IPS DF 4.7 (cell line): ENCODE results near the gene ANO2.
"Not testable (repeated sequence)": the region's sequence is repeated elsewhere in the genome, so short reads cannot be mapped to it uniquely, and the experiment has no call there.

Experiments used
- DNase-seq: peaks from one replicate; pipeline ENCODE4 v3.0.0-alpha.2; 2013; ENCODE audit warnings: low spot score; ENCODE audit errors: extremely low read depth

ANO2 gene

DNA sequence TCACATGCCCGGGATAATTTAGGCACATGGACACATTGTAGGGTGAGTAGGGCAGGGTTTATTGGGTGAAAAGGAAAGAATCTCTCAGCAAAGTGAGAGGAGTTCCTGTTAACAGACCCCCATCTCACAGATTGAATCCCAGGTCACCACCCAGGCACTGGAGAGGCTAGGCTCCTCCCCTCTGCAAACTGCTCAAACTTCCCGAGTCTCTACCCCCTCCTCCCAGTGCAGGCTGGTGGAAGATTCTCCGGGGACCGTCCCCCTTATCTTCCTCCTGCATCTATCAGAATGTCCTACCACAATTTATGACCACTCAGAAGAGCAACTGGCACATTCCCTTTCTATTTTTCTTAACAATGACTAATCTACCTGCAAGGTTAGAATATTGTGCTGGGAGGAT, 387.2 kb downstream of the ANO2 start:
- DNase-seq = no peak

DNA sequence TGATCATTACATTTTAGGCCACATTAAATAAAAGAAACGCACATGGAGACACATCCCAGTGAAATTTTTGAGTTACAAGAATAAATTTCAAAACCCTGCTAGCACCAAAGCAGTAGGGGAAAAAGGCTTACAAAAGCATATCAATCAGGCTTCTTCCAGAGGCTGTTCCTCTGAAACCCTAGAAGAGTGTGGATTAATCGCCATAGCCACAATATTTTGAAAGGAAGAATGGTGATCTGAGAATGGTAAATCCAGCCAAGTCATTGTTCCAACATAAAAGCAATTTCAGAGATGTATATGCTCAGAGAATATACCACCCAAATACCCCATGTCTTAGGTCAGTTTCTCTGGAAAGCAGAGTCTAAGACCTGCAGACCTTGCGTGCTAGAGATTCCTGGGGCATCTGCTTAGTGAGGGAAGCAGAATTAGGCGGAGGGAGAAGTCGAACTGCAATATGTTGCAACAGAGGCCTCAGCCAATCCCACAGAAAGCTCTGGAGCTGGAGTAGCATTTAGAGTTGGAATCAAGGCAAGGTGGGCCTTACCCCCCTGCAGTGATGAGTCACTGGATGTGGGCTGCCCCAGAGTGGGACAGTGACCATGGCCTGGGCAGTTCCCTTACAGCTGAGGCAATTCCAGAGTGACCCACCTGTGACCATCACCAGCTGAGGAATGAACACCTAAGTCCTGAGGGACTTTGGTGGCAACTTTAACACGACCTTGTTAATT, 387.9 kb downstream of the ANO2 start:
- DNase-seq = no peak

GRCh38 chr12:5556033-5556614, 388.9 kb downstream of the ANO2 start:
- DNase-seq = no peak

GRCh38 chr12:5554711-5555110, 390.3 kb downstream of the ANO2 start:
- DNase-seq = no peak

- DNase-seq = no peak
Measured at GRCh38 chr12:5549011-5549410, 396.0 kb downstream of the ANO2 start.

GRCh38 chr12:5548152-5548943, 396.7 kb downstream of the ANO2 start:
- DNase-seq = no peak

- DNase-seq = no peak
Measured at GRCh38 chr12:5546616-5547015, 398.4 kb downstream of the ANO2 start.

DNA sequence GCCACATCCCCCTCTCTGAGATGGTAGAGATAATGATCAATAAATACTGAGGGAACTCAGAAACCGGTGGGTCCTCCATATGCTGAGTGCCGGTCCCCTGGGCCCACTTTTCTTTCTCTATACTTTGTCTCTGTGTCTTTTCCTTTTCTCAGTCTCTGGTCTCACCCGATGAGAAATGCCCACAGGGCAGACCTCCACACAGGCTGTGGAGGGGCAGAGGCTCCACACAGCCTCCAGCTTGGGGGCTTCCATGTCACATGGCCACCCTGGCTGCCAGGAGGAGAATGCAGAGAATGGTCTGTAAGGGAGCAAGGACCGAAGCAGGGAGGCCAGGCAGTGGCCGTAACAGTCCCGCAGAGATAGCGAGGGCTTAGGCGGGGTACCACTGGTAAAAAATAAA, 407.3 kb downstream of the ANO2 start:
- DNase-seq = no peak

DNA sequence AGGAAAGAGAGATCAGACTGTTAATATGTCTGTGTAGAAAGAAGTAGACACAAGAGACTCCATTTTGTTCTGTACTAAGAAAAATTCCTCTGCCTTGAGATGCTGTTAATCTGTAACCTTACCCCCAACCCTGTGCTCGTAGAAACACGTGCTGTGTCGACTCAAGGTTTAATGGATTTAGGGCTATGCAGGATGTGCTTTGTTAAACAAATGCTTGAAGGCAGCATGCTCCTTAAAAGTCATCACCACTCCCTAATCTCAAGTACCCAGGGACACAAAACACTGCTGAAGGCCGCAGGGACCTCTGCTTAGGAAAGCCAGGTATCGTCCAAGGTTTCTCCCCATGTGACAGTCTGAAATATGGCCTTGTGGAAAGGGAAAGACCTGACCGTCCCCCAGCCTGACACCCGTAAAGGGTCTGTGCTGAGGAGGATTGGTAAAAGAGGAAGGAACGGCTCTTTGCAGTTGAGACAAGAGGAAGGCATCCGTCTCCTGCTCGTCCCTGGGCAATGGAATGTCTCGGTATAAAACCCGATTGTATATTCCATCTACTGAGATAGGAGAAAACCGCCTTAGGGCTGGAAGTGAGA, 407.9 kb downstream of the ANO2 start:
- not testable (repeated sequence) for DNase-seq

- DNase-seq = no peak
Measured at GRCh38 chr12:5535541-5535940, 409.5 kb downstream of the ANO2 start.

DNA sequence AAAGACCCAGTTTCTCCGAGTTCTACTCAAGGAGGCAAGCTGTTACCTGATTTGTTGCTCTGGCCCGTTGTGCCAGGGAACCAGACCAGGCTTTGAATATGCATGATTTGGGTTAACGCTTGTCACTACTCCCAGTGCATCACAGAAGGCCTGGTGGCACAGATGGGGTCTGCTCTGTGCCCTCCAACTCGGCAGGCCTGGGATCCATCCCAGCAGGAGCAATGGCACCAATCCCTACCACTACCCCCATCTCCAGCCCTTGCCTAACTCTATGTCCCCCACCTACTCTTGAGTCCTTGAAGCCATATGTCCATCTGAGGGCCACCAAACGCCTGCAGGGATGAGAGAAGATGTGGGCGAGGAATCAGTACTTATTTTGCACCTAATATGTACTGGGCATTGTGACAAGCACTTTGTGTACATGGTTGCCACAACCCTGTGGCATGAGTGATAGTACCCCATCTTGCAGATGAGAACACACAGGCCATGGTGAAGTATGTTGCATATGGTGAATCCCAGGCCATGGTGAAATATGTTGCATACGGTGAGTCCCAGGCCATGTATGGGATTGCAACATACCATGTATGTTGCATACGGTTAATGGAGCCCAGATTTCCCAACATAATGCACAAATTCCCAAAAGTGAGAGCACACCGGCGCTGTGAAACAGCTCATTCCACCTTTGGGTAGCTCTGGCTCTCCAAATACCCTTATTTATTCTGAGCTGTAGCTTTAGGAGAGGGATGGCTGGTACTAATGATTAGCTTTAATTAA, 410.4 kb downstream of the ANO2 start:
- DNase-seq = no peak

GRCh38 chr12:5533368-5533767, 411.7 kb downstream of the ANO2 start:
- DNase-seq = no peak

DNA sequence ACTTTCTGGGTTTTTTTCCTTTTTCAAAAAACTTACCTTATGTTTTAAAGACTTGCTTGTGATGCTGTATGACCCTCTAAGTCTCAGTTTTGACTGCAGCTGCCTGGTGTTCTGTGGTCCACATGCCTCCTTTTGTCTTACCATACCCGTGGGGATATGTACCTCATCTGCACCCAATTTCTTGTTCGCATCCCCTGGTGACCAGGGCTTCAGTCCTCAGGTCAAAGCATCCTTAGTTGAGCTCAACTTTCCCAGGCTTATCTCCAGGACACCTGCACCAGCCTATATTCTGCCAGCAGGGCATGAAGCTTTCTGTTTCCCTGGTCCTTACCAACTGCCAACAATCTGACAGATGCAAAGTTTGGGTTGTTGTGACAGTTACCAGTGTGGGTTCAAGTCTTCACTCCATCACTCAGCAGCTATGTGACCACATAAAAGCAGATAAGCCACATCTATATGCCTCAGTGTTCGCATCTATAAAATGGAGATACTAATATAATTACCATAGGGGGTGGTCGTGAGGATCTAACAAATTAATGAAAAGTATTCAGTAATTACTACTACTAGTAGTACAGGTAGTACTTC, 419.2 kb downstream of the ANO2 start:
- no peak for DNase-seq

DNA sequence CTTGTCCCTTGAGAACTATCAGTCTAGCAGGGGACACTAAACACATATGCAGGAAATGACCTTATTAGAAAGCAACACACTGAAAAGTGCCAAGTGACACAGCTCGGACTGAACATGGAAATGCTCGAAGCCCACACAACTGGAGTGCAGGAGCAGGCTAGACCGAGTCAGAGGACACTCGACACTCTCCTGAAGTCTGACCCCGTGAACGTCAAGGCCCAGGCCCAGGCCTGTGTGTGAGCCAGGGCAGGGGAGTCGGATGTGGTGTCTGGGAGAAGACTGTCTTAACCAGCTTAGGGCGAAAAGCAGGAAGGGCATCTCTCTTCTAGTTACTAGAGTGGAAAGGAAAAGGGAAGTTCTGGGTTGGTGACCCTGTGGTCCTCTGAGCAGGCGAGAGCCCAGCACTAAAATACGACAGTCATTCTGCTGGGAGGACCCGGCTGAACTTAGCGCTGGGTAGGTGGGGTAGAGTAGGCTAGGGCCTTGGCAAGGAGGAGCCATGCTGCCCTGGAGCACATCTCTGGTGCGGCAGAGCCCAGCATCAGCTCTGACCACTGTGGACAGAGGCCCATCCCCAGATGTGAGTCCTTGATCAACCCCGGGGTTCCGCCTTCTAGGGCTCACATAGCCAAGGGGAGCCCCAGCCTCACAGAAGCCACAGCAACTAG, 420.2 kb downstream of the ANO2 start:
- no peak for DNase-seq

GRCh38 chr12:5524116-5524768, 420.8 kb downstream of the ANO2 start:
- DNase-seq = no peak

DNA sequence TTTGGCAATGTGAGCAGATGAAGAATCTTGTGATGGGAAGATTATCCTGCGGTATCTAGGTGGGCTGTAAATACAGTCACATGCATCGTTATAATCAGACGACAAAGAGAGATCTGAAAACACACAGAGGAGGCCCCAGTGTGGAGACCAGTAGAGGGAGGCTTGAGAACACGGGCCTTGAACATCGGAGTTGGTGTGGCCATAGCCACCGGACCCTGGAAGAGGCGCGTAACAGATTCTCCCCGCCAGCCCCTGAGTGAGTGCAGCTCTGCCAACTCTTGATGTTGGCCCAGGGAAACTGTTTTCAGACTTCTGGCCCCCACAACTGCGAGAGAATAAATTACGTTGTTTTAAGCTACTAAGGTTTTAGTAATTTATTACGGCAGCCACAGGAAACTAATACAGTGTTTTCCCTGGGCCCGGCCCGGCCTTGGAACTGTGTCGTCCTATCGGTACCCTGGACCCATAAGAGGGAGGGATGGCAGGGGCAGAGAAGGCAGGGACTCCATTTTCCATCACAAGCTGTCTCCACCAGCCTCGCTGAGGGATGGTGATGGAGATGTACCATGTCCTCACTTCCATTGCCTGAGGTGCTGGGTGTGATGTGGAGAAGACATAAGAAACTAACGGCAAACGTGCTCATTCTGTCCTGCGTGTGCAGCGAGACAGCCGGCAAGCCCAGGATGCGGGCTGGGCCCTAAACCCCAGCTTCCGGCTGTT, 421.5 kb downstream of the ANO2 start:
- no peak for DNase-seq

- no peak for DNase-seq
Measured at GRCh38 chr12:5522432-5523335, 422.4 kb downstream of the ANO2 start.
